H1 (cell line): Measurements from ENCODE around the gene FGF11. TPM values are rescaled to one million over a fixed set of nuclear protein-coding genes. Genes with fewer than 3 reads are reported as not detected.

Source experiments
- CTCF ChIA-PET: fragments of 300-600 bp; sonication (Branson Sonifier 250); formaldehyde crosslinking; loops from one replicate; lab custom pipeline; 2021; ENCODE audit not compliant: partially characterized antibody; lab: Charles Lee
- POLR2A ChIA-PET: fragments of 300-600 bp; sonication (Branson Sonifier 250); formaldehyde crosslinking; loops from one replicate; lab custom pipeline; 2021; ENCODE audit warnings: inconsistent platforms; ENCODE audit not compliant: partially characterized antibody; lab: Charles Lee
- DNase-seq, 2 experiments: peaks; one replicate each; pipeline versions ENCODE4 v3.0.0 to v3.0.0-alpha.2; 2010 to 2022; ENCODE audit warnings: low spot score in 2 of 2, low read depth in 1 of 2, mixed read lengths in 1 of 2
- FAIRE-seq: peaks from 2 replicates; lab custom pipeline; 2011; peaks lifted over from hg19 to GRCh38; lab: Jason Lieb, UNC
- H2AFZ ChIP-seq: 2 replicates; pipeline ENCODE4 v1.8.1; 2012; ENCODE audit warnings: low read length, inconsistent platforms
- H2AK5ac ChIP-seq: 2 replicates; pipeline ENCODE4 v1.6.1; 2013; ENCODE audit warnings: low read depth, low read length
- H2BK120ac ChIP-seq: replicated peaks from 2 replicates; pipeline ENCODE3; 2013; ENCODE audit warnings: low read depth, low read length, inconsistent platforms
- H2BK12ac ChIP-seq: 2 replicates; pipeline ENCODE4 v1.6.1; 2013; ENCODE audit warnings: low read depth, low read length
- H2BK15ac ChIP-seq: 2 replicates; pipeline ENCODE4 v1.6.1; 2013; ENCODE audit warnings: low read length
- H2BK20ac ChIP-seq: 2 replicates; pipeline ENCODE4 v1.6.1; 2013; ENCODE audit warnings: low read length
- H2BK5ac ChIP-seq: 2 replicates; pipeline ENCODE4 v1.6.1; 2013; ENCODE audit warnings: low read depth, low read length
- H3K14ac ChIP-seq: 2 replicates; pipeline ENCODE4 v1.6.1; 2013; ENCODE audit warnings: inconsistent platforms; ENCODE audit not compliant: insufficient read length
- H3K18ac ChIP-seq: 2 replicates; pipeline ENCODE4 v1.6.1; 2013; ENCODE audit warnings: low read length; ENCODE audit errors: extremely low read depth
- H3K23ac ChIP-seq: 2 replicates; pipeline ENCODE4 v1.6.1; 2013; ENCODE audit warnings: inconsistent platforms; ENCODE audit not compliant: insufficient read length
- H3K23me2 ChIP-seq: 2 replicates; pipeline ENCODE4 v1.6.1; 2013; ENCODE audit warnings: low read depth, low read length
- H3K27ac ChIP-seq: 2 replicates; pipeline ENCODE4 v1.6.1; 2011; ENCODE audit warnings: low read depth, low read length, inconsistent platforms
- H3K27me3 ChIP-seq, 4 experiments: replicated peaks in 1 of 4; 1 replicate in 1 of 4; 2 replicates in 3 of 4; pipeline versions ENCODE4 v1.6.1 to v1.8.1; 2011 to 2013; ENCODE audit warnings: low read length in 3 of 4, mild to moderate bottlenecking in 3 of 4, inconsistent platforms in 2 of 4, mixed read lengths in 2 of 4, moderate library complexity in 1 of 4; ENCODE audit not compliant: control insufficient read depth in 3 of 4, insufficient read depth in 3 of 4; ENCODE audit errors: extremely low read depth in 1 of 4
- H3K36me3 ChIP-seq, 4 experiments: 2 replicates each; pipeline versions ENCODE4 v1.6.1 to v1.8.1; 2011 to 2013; ENCODE audit warnings: mild to moderate bottlenecking in 4 of 4, low read length in 3 of 4, moderate library complexity in 2 of 4, control low read depth in 1 of 4, inconsistent platforms in 1 of 4; ENCODE audit not compliant: insufficient read depth in 4 of 4, control insufficient read depth in 2 of 4
- H3K4ac ChIP-seq: replicated peaks from 2 replicates; pipeline ENCODE3; 2013; ENCODE audit warnings: low read length, low read depth, mixed read lengths, inconsistent platforms; ENCODE audit not compliant: insufficient read length
- H3K4me1 ChIP-seq, 4 experiments: replicated peaks in 1 of 4; 1 replicate in 1 of 4; 2 replicates in 3 of 4; pipeline versions ENCODE4 v1.6.1 to v1.8.1; 2011 to 2013; ENCODE audit warnings: low read length in 3 of 4, inconsistent platforms in 2 of 4, mixed read lengths in 1 of 4; ENCODE audit not compliant: insufficient read depth in 4 of 4, control insufficient read depth in 3 of 4
- H3K4me2 ChIP-seq, 2 experiments: 2 replicates each; pipeline versions ENCODE4 v1.6.1 to v1.8.1; 2011 to 2013; ENCODE audit warnings: low read depth in 2 of 2, low read length in 2 of 2, control low read depth in 1 of 2, inconsistent platforms in 1 of 2, mild to moderate bottlenecking in 1 of 2; ENCODE audit not compliant: insufficient read depth in 1 of 2
- H3K4me3 ChIP-seq, 4 experiments: fragments of 200-600, 300-600 bp in 1 of 4; sonication (generic), shearing (Covaris generic), sonication (Bioruptor Twin) in 1 of 4; 2 replicates each; pipeline versions ENCODE4 v1.5.1 to v1.8.1; 2011 to 2016; ENCODE audit warnings: low read length in 4 of 4, low read depth in 3 of 4, control low read depth in 2 of 4, inconsistent platforms in 2 of 4, mild to moderate bottlenecking in 2 of 4, mixed read lengths in 1 of 4, moderate library complexity in 1 of 4; ENCODE audit not compliant: insufficient read depth in 2 of 4; ENCODE audit errors: extremely low read depth in 1 of 4
- H3K56ac ChIP-seq: replicated peaks from 2 replicates; pipeline ENCODE3; 2013; ENCODE audit warnings: low read depth, mild to moderate bottlenecking, mixed read lengths, low read length, inconsistent platforms; ENCODE audit not compliant: insufficient read length
- H3K79me1 ChIP-seq: 2 replicates; pipeline ENCODE4 v1.6.1; 2013; ENCODE audit warnings: low read depth, low read length, control low read depth
- H3K79me2 ChIP-seq, 2 experiments: 2 replicates each; pipeline versions ENCODE4 v1.6.1 to v1.8.1; 2012 to 2013; ENCODE audit warnings: low read length in 2 of 2, mild to moderate bottlenecking in 2 of 2, inconsistent platforms in 1 of 2; ENCODE audit not compliant: insufficient read depth in 2 of 2, control insufficient read depth in 1 of 2
- H3K9ac ChIP-seq, 4 experiments: replicated peaks in 1 of 4; 1 replicate in 1 of 4; 2 replicates in 3 of 4; pipeline versions ENCODE4 v1.6.1 to v1.8.1; 2011 to 2013; ENCODE audit warnings: low read depth in 3 of 4, low read length in 3 of 4, control low read depth in 2 of 4, mild to moderate bottlenecking in 2 of 4, moderate library complexity in 2 of 4, inconsistent platforms in 1 of 4; ENCODE audit errors: extremely low read depth in 1 of 4
- H3K9me3 ChIP-seq, 2 experiments: 2 replicates each; pipeline versions ENCODE4 v1.6.1 to v1.8.1; 2012 to 2013; ENCODE audit warnings: mild to moderate bottlenecking in 2 of 2, moderate library complexity in 2 of 2, control low read depth in 1 of 2, inconsistent platforms in 1 of 2, low read depth in 1 of 2, low read length in 1 of 2, mixed read lengths in 1 of 2; ENCODE audit not compliant: insufficient read depth in 2 of 2
- H4K20me1 ChIP-seq, 2 experiments: replicated peaks in 1 of 2; 2 replicates each; pipeline versions ENCODE3 to v1.8.1; 2011 to 2013; ENCODE audit warnings: inconsistent platforms in 2 of 2, low read length in 2 of 2, mild to moderate bottlenecking in 1 of 2; ENCODE audit not compliant: insufficient read depth in 2 of 2, control insufficient read depth in 1 of 2
- H4K5ac ChIP-seq: 2 replicates; pipeline ENCODE4 v1.6.1; 2013; ENCODE audit warnings: low read length, low read depth, mixed read lengths, inconsistent platforms; ENCODE audit not compliant: insufficient read length
- H4K8ac ChIP-seq: 2 replicates; pipeline ENCODE4 v1.8.0; 2013; ENCODE audit warnings: mild to moderate bottlenecking, moderate library complexity, low read length, inconsistent platforms; ENCODE audit not compliant: insufficient read depth; ENCODE audit errors: extremely low read depth
- H4K91ac ChIP-seq: replicated peaks from 2 replicates; pipeline ENCODE3; 2013; ENCODE audit warnings: low read length, mixed read lengths, inconsistent platforms; ENCODE audit not compliant: insufficient read length
- EZH2 ChIP-seq: fragments of 200-600 bp; sonication (generic); IDR thresholded peaks from 2 replicates; pipeline ENCODE4 v1.7.1; 2012; ENCODE audit warnings: low read depth, mild to moderate bottlenecking, moderate library complexity, low read length, inconsistent platforms; ENCODE audit not compliant: severe bottlenecking
- YY1 ChIP-seq: IDR thresholded peaks from 2 replicates; pipeline ENCODE4 v1.6.1; 2011; ENCODE audit warnings: low read depth, mild to moderate bottlenecking, low read length
- WGBS, 2 experiments: shearing (Covaris generic) in 1 of 2; methylation state at CpG; one replicate each; pipeline versions ENCODE4 v1.1.6 to v1.1.7; 2013 to 2015; ENCODE audit warnings: low lambda C conversion rate in 2 of 2, mixed read lengths in 2 of 2, inconsistent platforms in 1 of 2, low coverage in 1 of 2, missing lambda C conversion rate in 1 of 2; ENCODE audit not compliant: insufficient replicate concordance in 2 of 2, insufficient coverage in 1 of 2, insufficient read length in 1 of 2; ENCODE audit errors: extremely low coverage in 1 of 2, missing lambda C conversion rate in 1 of 2; 5-methylcytosine and 5-hydroxymethylcytosine counted together
- polyA plus RNA-seq, 7 experiments: library from polyadenylated mRNA; depleted of rRNA in 3 of 7; stranded (reverse) in 5 of 7; unstranded in 2 of 7; fragments of >200 nt in 5 of 7; fragments of 200-250 nt in 2 of 7; gene quantifications; 1 replicate in 5 of 7; 2 replicates in 1 of 7; 4 replicates in 1 of 7; pipeline versions ENCODE4 v1.2.1 to v1.2.3, GENCODE V29; 2011 to 2013; ENCODE audit warnings: missing spikeins in 2 of 7, mixed read lengths in 2 of 7
- total RNA-seq: library from RNA; stranded (reverse); fragmentation: NEBNext Ultra II Directional; extraction: Animal tissue kit (Norgen Biotek cat#: 25700); gene quantifications from 2 replicates; pipeline ENCODE4 v1.2.1, GENCODE V29; 2021

The FGF11 gene
- total and polyA plus RNA-seq, 2 of the 8 experiments (the other 6 are each of a cell fraction or from before 2014, with no cell fraction given), result 11.8 to 26.1 TPM

DNA sequence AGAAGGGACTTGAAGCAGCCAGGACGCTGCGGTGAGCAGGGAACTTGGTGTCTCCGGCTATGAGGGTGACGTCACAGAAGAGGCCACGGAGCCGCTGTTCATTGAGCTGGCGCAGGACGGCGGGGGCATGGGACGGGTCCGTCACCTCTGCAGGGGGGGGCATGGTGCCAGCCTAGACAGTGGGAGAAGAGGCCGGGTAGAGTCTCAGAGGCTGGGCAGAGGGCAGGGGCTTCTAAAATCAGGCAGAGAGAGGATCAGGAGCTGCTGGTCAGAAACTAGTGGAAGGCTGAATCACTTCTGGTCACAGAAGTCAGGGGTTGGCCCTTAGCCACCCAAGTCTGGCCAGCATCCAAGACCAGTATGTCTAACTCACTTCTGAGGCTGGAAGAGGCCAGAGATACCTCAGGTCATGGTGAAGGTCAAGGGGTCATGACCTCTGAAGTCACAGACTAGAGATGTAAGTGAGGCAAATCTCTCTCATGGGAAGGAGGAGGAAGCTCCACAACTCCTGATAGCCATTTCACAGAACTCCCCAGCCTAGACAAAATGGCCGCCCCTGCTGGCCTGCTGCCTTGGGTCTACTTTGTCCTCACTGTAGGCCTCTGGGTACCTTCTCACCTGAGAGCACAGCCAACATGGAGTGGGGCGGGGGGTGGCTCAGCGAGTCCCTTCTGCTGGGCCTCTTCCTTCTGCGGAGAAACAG is 27.5 kb downstream of the FGF11 start:
- H3K23me2 ChIP-seq, result no peaks in the 10 kb centered on the region
- H4K5ac ChIP-seq, result no peak overlapping the region
- no peak overlapping the region for H3K23ac ChIP-seq
- H3K27ac ChIP-seq, result no peak overlapping the region
- H2BK20ac ChIP-seq, result no peak overlapping the region
- peaks cover 0 to 1% (median under 1%) of the 10 kb centered on the region in 4 experiments; a peak in 3 of 7 replicates for H3K4me1 ChIP-seq
- H4K20me1 ChIP-seq, result peaks cover 0 to 1% of the 10 kb centered on the region in 2 experiments
- CTCF ChIA-PET, result interaction anchor here (1.0 to 1.6 kb wide), 7 partner anchors 9 to 92 kb away, joined by 3 to 8 read pairs (median 3); partner anchors contain the start of gene TNFSF13
- H2AK5ac ChIP-seq, result no peak overlapping the region
- H3K79me1 ChIP-seq, result peaks cover 2% of the 10 kb centered on the region
- POLR2A ChIA-PET, result interaction anchor here (0.8 to 13.8 kb wide), 6 partner anchors 15 to 116 kb away, joined by 3 to 200 read pairs (median 4); partner anchors contain the start of genes POLR2A, SLC35G6, TMEM256 and ZBTB4
- no peak overlapping the region for H3K18ac ChIP-seq
- peak overlapping the region; percentile 57; the same call in 1 of the 2 replicates for H4K8ac ChIP-seq
- FAIRE-seq (no peak), DNase-seq (no peak)
- no peak overlapping the region for H3K4ac ChIP-seq
- no peaks in the 10 kb centered on the region; a peak in 1 of 4 replicates for H3K79me2 ChIP-seq
- no peak overlapping the region for H2AFZ ChIP-seq
- H3K14ac ChIP-seq, result no peak overlapping the region
- peaks cover 0 to 3% (median under 1%) of the 10 kb centered on the region in 4 experiments; a peak in 3 of 8 replicates for H3K36me3 ChIP-seq
- no peak overlapping the region for H3K4me3 ChIP-seq
- H3K9me3 ChIP-seq, result no peaks in the 10 kb centered on the region
- H4K91ac ChIP-seq, result no peak overlapping the region
- 91% methylated on average over 16 of the region's 16 CpGs; no CpG with 5 or more reads in 1 of the 2 experiments for WGBS, 2 experiments
- H2BK15ac ChIP-seq, result no peak overlapping the region
- TF ChIP-seq YY1, result peak; percentile 83
- TF ChIP-seq EZH2, result no peak
- no peak overlapping the region for H3K9ac ChIP-seq
- no peak overlapping the region for H3K56ac ChIP-seq
- H2BK120ac ChIP-seq, result no peak overlapping the region
- no peaks in the 10 kb centered on the region for H3K27me3 ChIP-seq
- H3K4me2 ChIP-seq, result no peak overlapping the region
- H2BK5ac ChIP-seq, result no peak overlapping the region; the same call in 1 of the 2 replicates
- no peak overlapping the region for H2BK12ac ChIP-seq
